ENCODE measurements around the gene GSAP. TPM values are rescaled to one million over a fixed set of nuclear protein-coding genes. Genes with fewer than 3 reads are reported as not detected.

GSAP gene
- total and polyA plus RNA-seq, 2 donors (not counting 3 experiments of a cell fraction or from before 2014, with no cell fraction given), result 2.3 to 5.8 TPM

GRCh38 chr7:77458786-77459185 lies 42.6 kb upstream of the GSAP start:
- intact Hi-C loops (cut with micrococcal nuclease), result no loop called here
- H3K4me3 ChIP-seq (replicated peaks in 1 of 3; ENCODE audit: insufficient read depth in 1 of 3, low read depth in 1 of 3, low read length in 3 of 3), result no peak overlapping the region
- peaks cover 23% of the 10 kb centered on the region for H3K4me1 ChIP-seq (ENCODE audit: control insufficient read depth, extremely low read depth, insufficient read depth, low read length)
- no peak for DNase-seq (ENCODE audit: low read depth, low spot score)
- H4K20me1 ChIP-seq (replicated peaks; ENCODE audit: control insufficient read depth, extremely low read depth, insufficient read depth, low read length), result no peaks in the 10 kb centered on the region
- FAIRE-seq, result no peak
- H3K79me2 ChIP-seq (ENCODE audit: control insufficient read depth, insufficient read depth, low read length), result no peaks in the 10 kb centered on the region
- no peak overlapping the region for H3K9ac ChIP-seq (replicated peaks; ENCODE audit: extremely low read depth, insufficient read depth, low read length)
- H3K27ac ChIP-seq (ENCODE audit: insufficient read depth, low read depth, low read length), result no peak overlapping the region
- no peaks in the 10 kb centered on the region for H3K36me3 ChIP-seq (ENCODE audit: control insufficient read depth in 2 of 2, extremely low read depth in 1 of 2, insufficient read depth in 2 of 2, low read length in 2 of 2)
- no peaks in the 10 kb centered on the region for H3K9me3 ChIP-seq (replicated peaks; ENCODE audit: control insufficient read depth, insufficient read depth, low read length)
- ChIA-PET CTCF (no interaction called here), POLR2A (no interaction called here)
- no peaks in the 10 kb centered on the region for H3K9me1 ChIP-seq (replicated peaks; ENCODE audit: control insufficient read depth, extremely low read depth, insufficient read depth, low read length)
- H3K27me3 ChIP-seq (ENCODE audit: control insufficient read depth in 2 of 2, insufficient read depth in 2 of 2, low read length in 2 of 2), result no peaks in the 10 kb centered on the region
- dilution Hi-C loops (cut with MboI; ENCODE audit: extremely low pct_ligation_motif_present, low sequenced_read_pairs), result no loop called here
- TF ChIP-seq, protein P1, sequence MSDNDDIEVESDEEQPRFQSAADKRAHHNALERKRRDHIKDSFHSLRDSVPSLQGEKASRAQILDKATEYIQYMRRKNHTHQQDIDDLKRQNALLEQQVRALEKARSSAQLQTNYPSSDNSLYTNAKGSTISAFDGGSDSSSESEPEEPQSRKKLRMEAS (IDR thresholded peaks at IDR 0.05; ENCODE audit: insufficient read depth, insufficient read length), result no peak
- TF ChIP-seq POLR2A (IDR thresholded peaks at IDR 0.05; ENCODE audit: low read depth, low read length) (no peak), FOS (IDR thresholded peaks at IDR 0.05; ENCODE audit: borderline replicate concordance, insufficient read depth, low read length) (no peak), POLR2AphosphoS5 (IDR thresholded peaks at IDR 0.05; ENCODE audit: insufficient read depth, low read depth, low read length) (no peak), EZH2 (IDR thresholded peaks at IDR 0.05; ENCODE audit: borderline replicate concordance, low read depth, low read length, severe bottlenecking) (no peak), MYC (IDR thresholded peaks at IDR 0.05; ENCODE audit: low read depth, low read length) (no peak), JUN (IDR thresholded peaks at IDR 0.05; ENCODE audit: borderline replicate concordance, insufficient read depth, insufficient read length, low read depth) (no peak), GATA2 (IDR thresholded peaks at IDR 0.05; ENCODE audit: insufficient read depth, insufficient read length, low read depth, low read length) (no peak)
- TF ChIP-seq, protein P2, sequence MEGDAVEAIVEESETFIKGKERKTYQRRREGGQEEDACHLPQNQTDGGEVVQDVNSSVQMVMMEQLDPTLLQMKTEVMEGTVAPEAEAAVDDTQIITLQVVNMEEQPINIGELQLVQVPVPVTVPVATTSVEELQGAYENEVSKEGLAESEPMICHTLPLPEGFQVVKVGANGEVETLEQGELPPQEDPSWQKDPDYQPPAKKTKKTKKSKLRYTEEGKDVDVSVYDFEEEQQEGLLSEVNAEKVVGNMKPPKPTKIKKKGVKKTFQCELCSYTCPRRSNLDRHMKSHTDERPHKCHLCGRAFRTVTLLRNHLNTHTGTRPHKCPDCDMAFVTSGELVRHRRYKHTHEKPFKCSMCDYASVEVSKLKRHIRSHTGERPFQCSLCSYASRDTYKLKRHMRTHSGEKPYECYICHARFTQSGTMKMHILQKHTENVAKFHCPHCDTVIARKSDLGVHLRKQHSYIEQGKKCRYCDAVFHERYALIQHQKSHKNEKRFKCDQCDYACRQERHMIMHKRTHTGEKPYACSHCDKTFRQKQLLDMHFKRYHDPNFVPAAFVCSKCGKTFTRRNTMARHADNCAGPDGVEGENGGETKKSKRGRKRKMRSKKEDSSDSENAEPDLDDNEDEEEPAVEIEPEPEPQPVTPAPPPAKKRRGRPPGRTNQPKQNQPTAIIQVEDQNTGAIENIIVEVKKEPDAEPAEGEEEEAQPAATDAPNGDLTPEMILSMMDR (IDR thresholded peaks at IDR 0.05; ENCODE audit: extremely low read depth in 1 of 2, insufficient read depth in 1 of 2, low read depth in 1 of 2, low read length in 2 of 2), result no peak
- H3K4me2 ChIP-seq (ENCODE audit: insufficient read depth, low read length), result no peak overlapping the region
- no TSS peak for BruUV-seq (replicated peaks)
- H2AFZ ChIP-seq (ENCODE audit: low read depth, low read length), result no peak overlapping the region

All from endothelial cell of umbilical vein (primary cell).